Suprapubic skin (tissue), 3 donors: ENCODE data around the gene PANX2.

ENCODE experiments used
- EP300 ChIP-seq: sonication (generic); formaldehyde crosslinking; IDR thresholded peaks from one replicate; pipeline ENCODE4 v1.6.1; 2017; ENCODE audit warnings: antibody characterized with exemption
- POLR2A ChIP-seq, 2 donors: fragments of 450-650 bp; IDR thresholded peaks; one replicate each; pipeline ENCODE4 v1.6.1; 2017; ENCODE audit warnings: antibody characterized with exemption in 2 of 2, mild to moderate bottlenecking in 2 of 2, moderate library complexity in 2 of 2
- TF ChIP-seq, protein P1 (sequence below), 2 donors: fragments of 200-600 bp in 1 of 2; fragments of 450-650 bp in 1 of 2; sonication (generic) in 1 of 2; IDR thresholded peaks; one replicate each; pipeline ENCODE4 v1.5.1; 2016 to 2019; ENCODE audit warnings: antibody characterized with exemption in 2 of 2, mild to moderate bottlenecking in 1 of 2, moderate library complexity in 1 of 2

DNA sequence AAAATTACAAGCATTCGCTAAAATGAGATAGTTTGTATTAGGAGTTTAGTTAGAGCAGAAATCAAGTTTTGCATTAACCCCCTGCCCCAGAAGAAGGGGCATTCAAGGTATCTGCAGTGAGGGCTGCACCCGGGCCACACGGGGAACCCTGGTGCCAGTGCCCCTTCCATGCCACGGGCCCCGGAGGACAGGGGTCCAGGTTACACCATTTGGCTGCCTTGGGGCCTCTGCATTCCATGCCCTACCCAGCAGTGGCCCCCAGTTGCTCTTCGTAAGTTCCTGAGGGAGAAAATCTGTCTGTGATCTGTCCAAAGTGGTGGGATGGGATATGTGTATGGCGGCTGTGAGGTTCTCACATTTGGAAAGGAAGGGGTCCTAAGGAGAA is 16.8 kb upstream of the PANX2 start:
- TF ChIP-seq, protein P1, sequence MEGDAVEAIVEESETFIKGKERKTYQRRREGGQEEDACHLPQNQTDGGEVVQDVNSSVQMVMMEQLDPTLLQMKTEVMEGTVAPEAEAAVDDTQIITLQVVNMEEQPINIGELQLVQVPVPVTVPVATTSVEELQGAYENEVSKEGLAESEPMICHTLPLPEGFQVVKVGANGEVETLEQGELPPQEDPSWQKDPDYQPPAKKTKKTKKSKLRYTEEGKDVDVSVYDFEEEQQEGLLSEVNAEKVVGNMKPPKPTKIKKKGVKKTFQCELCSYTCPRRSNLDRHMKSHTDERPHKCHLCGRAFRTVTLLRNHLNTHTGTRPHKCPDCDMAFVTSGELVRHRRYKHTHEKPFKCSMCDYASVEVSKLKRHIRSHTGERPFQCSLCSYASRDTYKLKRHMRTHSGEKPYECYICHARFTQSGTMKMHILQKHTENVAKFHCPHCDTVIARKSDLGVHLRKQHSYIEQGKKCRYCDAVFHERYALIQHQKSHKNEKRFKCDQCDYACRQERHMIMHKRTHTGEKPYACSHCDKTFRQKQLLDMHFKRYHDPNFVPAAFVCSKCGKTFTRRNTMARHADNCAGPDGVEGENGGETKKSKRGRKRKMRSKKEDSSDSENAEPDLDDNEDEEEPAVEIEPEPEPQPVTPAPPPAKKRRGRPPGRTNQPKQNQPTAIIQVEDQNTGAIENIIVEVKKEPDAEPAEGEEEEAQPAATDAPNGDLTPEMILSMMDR (IDR thresholded peaks at IDR 0.05) = no peak
- no peak for TF ChIP-seq POLR2A (IDR thresholded peaks at IDR 0.05)
- TF ChIP-seq EP300 = no peak
